ENCODE measurements around the gene CEP128. TPM values are rescaled to one million over a fixed set of nuclear protein-coding genes. Genes with fewer than 3 reads are reported as not detected.

The CEP128 gene
- polyA plus RNA-seq, 1 donor, result 2.4 TPM

DNA sequence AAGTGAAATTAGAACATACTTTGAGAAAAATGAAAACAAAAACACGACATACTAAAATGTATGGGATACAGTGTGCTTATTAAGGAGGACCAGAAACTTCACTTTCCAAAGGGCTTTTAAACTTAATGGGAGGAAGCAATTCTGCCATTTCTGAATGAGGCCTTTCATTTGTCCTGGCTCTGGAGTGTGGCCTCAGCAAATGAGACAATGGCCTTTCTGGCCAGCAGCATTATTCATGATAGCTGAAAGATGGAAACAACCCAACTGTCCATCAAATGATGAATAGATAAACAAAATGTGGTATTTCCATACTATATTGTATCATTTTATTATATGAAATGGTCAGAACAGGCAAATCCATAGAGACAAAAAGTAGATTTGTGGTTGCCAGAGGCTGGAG is 338.6 kb downstream of the CEP128 start:
- Histone ChIP-seq H3K27ac (ENCODE audit: low read length) (no peak overlapping the region), H3K36me3 (ENCODE audit: control insufficient read depth, insufficient read depth, low read length) (no peaks in the 10 kb centered on the region), H3K4me1 (ENCODE audit: control insufficient read depth, insufficient read depth, low read length) (no peaks in the 10 kb centered on the region), H3K27me3 (ENCODE audit: control insufficient read depth, insufficient read depth, low read length) (no peaks in the 10 kb centered on the region), H3K4me3 (ENCODE audit: low read length) (no peak overlapping the region), H3K9me3 (ENCODE audit: control insufficient read depth, low read depth, low read length) (no peaks in the 10 kb centered on the region)
- no peak for DNase-seq
- WGBS (ENCODE audit: insufficient coverage, low lambda C conversion rate), result no CpG with 5 or more reads among the region's 1 CpG

GRCh38 chr14:80587096-80587724 is 354.3 kb downstream of the CEP128 start:
- Histone ChIP-seq H3K4me1 (ENCODE audit: control insufficient read depth, insufficient read depth, low read length) (no peaks in the 10 kb centered on the region), H3K4me3 (ENCODE audit: low read length) (no peak overlapping the region), H3K36me3 (ENCODE audit: control insufficient read depth, insufficient read depth, low read length) (no peaks in the 10 kb centered on the region), H3K27me3 (ENCODE audit: control insufficient read depth, insufficient read depth, low read length) (no peaks in the 10 kb centered on the region), H3K27ac (ENCODE audit: low read length) (no peak overlapping the region), H3K9me3 (ENCODE audit: control insufficient read depth, low read depth, low read length) (no peaks in the 10 kb centered on the region)
- WGBS (ENCODE audit: insufficient coverage, low lambda C conversion rate), result 83% methylated on average over 2 of the region's 3 CpGs
- peak; percentile 9 to 21 for DNase-seq

GRCh38 chr14:80586131-80586530 is 355.4 kb downstream of the CEP128 start:
- WGBS (ENCODE audit: insufficient coverage, low lambda C conversion rate), result no CpG with 5 or more reads among the region's 1 CpG

DNA sequence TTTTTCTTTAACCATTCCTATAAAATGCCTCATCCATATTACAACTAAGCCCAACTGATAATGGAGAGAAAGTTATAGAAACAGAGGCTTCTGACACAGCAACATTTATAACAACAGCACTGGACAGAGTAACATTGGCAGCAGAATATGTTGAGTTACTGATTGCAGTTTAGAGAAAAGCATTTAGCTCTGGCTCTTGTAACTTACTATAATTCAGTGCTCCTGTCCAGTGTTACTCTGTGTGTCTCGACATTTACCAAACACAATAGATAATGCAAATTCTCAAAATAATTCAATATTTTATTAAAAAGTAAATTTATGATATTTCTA is 356.1 kb downstream of the CEP128 start:
- no peaks in the 10 kb centered on the region for H3K36me3 ChIP-seq (ENCODE audit: control insufficient read depth, insufficient read depth, low read length)
- whole genome bisulfite sequencing (ENCODE audit: insufficient coverage, low lambda C conversion rate), result 80% methylated on average over 1 of the region's 1 CpG
- no peaks in the 10 kb centered on the region for H3K9me3 ChIP-seq (ENCODE audit: control insufficient read depth, low read depth, low read length)
- DNase-seq, result no peak
- no peak overlapping the region for H3K4me3 ChIP-seq (ENCODE audit: low read length)
- H3K27me3 ChIP-seq (ENCODE audit: control insufficient read depth, insufficient read depth, low read length), result no peaks in the 10 kb centered on the region
- no peak overlapping the region for H3K27ac ChIP-seq (ENCODE audit: low read length)
- H3K4me1 ChIP-seq (ENCODE audit: control insufficient read depth, insufficient read depth, low read length), result no peaks in the 10 kb centered on the region

More at GRCh38 chr14:80586131-80586530, 355.4 kb downstream of the CEP128 start:
- H3K27ac ChIP-seq (ENCODE audit: low read length), result no peak overlapping the region
- H3K9me3 ChIP-seq (ENCODE audit: control insufficient read depth, low read depth, low read length), result no peaks in the 10 kb centered on the region
- H3K27me3 ChIP-seq (ENCODE audit: control insufficient read depth, insufficient read depth, low read length), result no peaks in the 10 kb centered on the region
- H3K36me3 ChIP-seq (ENCODE audit: control insufficient read depth, insufficient read depth, low read length), result no peaks in the 10 kb centered on the region
- H3K4me3 ChIP-seq (ENCODE audit: low read length), result no peak overlapping the region
- no peaks in the 10 kb centered on the region for H3K4me1 ChIP-seq (ENCODE audit: control insufficient read depth, insufficient read depth, low read length)
- no peak for DNase-seq

DNA sequence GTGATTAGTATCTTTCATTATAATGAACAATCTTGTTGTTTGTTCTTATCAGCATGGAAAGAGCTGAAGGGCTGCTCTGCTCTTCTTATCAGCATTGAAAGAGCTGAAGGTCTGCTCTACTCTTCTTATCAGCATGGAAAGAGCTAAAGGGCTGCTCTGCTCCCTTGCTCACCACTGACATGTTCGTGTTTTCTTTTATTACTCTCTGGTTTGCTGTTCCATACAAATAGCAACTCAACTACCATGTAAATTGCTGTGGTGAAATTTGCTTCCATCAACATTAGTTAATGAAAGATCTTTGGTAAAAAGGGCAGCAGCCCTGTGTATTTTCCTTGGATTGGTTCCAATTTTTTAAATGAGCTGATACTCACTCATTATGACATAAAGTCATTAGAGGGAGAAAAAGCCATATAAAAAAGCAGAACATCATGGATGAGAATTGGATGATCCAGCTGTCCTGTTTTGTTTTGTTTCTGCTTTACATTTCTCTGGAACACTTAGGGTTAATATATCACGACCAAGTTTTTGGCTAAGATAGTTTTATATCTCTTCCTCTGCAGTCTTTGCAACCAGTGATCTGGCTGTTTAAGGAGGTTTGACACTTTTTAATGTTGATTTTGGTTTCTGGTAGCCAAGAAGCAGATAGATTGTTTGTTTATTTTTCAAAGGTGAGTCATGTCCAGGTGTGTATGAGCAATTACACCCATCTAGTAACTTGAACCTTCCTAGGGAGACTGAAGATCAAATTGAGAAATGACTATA is 356.6 kb downstream of the CEP128 start:
- Histone ChIP-seq H3K4me1 (ENCODE audit: control insufficient read depth, insufficient read depth, low read length) (no peaks in the 10 kb centered on the region), H3K4me3 (ENCODE audit: low read length) (no peak overlapping the region), H3K27ac (ENCODE audit: low read length) (peak overlapping the region; percentile 49), H3K36me3 (ENCODE audit: control insufficient read depth, insufficient read depth, low read length) (no peaks in the 10 kb centered on the region), H3K27me3 (ENCODE audit: control insufficient read depth, insufficient read depth, low read length) (no peaks in the 10 kb centered on the region), H3K9me3 (ENCODE audit: control insufficient read depth, low read depth, low read length) (no peaks in the 10 kb centered on the region)
- peak; percentile 15 to 57 for DNase-seq
- no CpG with 5 or more reads among the region's 2 CpGs for WGBS (ENCODE audit: insufficient coverage, low lambda C conversion rate)

DNA sequence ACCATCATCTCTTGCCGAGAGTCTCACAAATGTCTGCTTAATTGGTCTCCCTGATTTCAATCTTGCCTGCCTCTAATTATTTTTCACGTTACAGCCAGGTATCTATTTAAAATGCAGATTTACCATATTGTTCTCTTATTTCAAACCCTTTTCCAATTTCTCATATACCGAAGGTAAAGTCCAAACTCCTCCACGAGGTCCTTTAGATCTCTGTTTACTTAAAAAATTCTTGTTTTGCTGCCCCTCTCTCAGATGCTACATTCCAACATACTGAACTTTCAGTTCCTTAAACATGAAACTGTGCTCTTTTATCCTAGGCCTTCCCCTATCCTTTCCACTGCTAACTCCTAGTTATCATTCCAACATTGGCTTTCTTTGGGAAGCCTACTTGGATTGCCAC is 363.9 kb downstream of the CEP128 start:
- WGBS (ENCODE audit: insufficient coverage, low lambda C conversion rate), result 65% methylated on average over 4 of the region's 4 CpGs
- no peak overlapping the region for H3K27ac ChIP-seq (ENCODE audit: low read length)
- H3K36me3 ChIP-seq (ENCODE audit: control insufficient read depth, insufficient read depth, low read length), result no peaks in the 10 kb centered on the region
- H3K27me3 ChIP-seq (ENCODE audit: control insufficient read depth, insufficient read depth, low read length), result no peaks in the 10 kb centered on the region
- H3K4me1 ChIP-seq (ENCODE audit: control insufficient read depth, insufficient read depth, low read length), result no peaks in the 10 kb centered on the region
- H3K9me3 ChIP-seq (ENCODE audit: control insufficient read depth, low read depth, low read length), result no peaks in the 10 kb centered on the region
- no peak for DNase-seq
- H3K4me3 ChIP-seq (ENCODE audit: low read length), result no peak overlapping the region

DNA sequence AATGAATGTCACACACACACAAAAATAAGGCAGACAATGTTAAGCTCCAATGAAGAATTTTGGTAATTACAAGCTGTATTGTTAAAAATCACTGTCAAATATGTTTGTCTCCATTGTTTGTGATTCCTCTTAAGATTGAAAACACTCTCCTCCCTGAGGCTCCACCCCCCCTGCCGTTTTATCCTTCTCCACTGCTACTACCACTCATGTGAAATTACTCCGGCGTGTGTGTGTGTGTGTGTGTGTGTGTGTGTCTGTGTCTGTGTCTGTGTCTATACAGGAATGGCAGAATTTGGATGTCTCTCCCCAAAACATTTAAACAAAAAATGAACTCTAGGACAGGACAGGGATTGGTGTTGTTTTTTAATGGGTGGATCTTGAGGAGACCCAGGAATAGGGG is 365.1 kb downstream of the CEP128 start:
- Histone ChIP-seq H3K4me3 (ENCODE audit: low read length) (no peak overlapping the region), H3K27ac (ENCODE audit: low read length) (no peak overlapping the region), H3K4me1 (ENCODE audit: control insufficient read depth, insufficient read depth, low read length) (no peaks in the 10 kb centered on the region), H3K36me3 (ENCODE audit: control insufficient read depth, insufficient read depth, low read length) (no peaks in the 10 kb centered on the region), H3K9me3 (ENCODE audit: control insufficient read depth, low read depth, low read length) (no peaks in the 10 kb centered on the region), H3K27me3 (ENCODE audit: control insufficient read depth, insufficient read depth, low read length) (no peaks in the 10 kb centered on the region)
- no peak for DNase-seq
- WGBS (ENCODE audit: insufficient coverage, low lambda C conversion rate), result 90% methylated on average over 2 of the region's 3 CpGs

- Histone ChIP-seq H3K27me3 (ENCODE audit: control insufficient read depth, insufficient read depth, low read length) (no peaks in the 10 kb centered on the region), H3K36me3 (ENCODE audit: control insufficient read depth, insufficient read depth, low read length) (no peaks in the 10 kb centered on the region), H3K4me1 (ENCODE audit: control insufficient read depth, insufficient read depth, low read length) (no peaks in the 10 kb centered on the region), H3K27ac (ENCODE audit: low read length) (no peak overlapping the region), H3K4me3 (ENCODE audit: low read length) (no peak overlapping the region), H3K9me3 (ENCODE audit: control insufficient read depth, low read depth, low read length) (no peaks in the 10 kb centered on the region)
- no peak for DNase-seq
- 100% methylated on average over 2 of the region's 2 CpGs for WGBS (ENCODE audit: insufficient coverage, low lambda C conversion rate)
Measured at GRCh38 chr14:80575763-80576162, 365.8 kb downstream of the CEP128 start.

DNA sequence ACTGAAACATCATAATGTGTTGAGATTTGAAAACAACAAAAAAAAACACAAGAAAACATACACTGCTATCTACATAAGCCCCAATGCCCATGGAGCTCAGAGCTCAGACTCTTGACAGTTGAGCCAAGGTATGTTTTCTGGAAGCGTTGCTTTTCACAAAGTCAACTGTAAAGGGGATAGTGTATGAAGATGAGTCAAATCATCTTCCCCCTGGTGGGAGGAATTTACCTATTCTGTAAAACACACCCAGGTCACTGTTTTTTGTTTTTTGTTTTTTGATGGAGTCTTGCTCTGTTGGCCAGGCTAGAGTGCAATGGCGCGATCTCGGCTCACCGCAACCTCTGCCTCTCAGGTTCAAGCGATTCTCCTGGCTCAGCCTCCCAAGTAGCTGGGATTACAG is 368.9 kb downstream of the CEP128 start:
- H3K9me3 ChIP-seq (ENCODE audit: control insufficient read depth, low read depth, low read length), result no peaks in the 10 kb centered on the region
- peaks cover 4% of the 10 kb centered on the region for H3K4me1 ChIP-seq (ENCODE audit: control insufficient read depth, insufficient read depth, low read length)
- WGBS (ENCODE audit: insufficient coverage, low lambda C conversion rate), result no CpG with 5 or more reads among the region's 6 CpGs
- H3K36me3 ChIP-seq (ENCODE audit: control insufficient read depth, insufficient read depth, low read length), result no peaks in the 10 kb centered on the region
- DNase-seq, result no peak
- H3K27ac ChIP-seq (ENCODE audit: low read length), result no peak overlapping the region
- H3K4me3 ChIP-seq (ENCODE audit: low read length), result no peak overlapping the region
- no peaks in the 10 kb centered on the region for H3K27me3 ChIP-seq (ENCODE audit: control insufficient read depth, insufficient read depth, low read length)

DNA sequence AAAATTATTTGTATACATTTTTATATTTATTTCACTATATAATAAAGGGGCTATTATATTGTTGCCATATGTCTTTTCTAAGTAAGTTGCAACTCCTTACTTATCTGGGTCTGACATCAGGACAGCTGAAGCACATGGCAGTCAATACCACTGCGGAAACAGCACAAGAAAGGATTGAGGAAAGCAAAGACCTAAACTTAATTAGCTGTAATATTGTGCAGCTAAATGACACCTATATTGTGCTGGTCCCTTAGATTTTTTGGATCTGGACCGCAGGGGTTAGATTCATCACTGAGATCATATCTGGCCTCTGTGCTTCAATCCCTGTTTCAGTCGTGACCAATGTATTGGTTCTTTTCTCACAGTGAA is 370.6 kb downstream of the CEP128 start:
- Histone ChIP-seq H3K27ac (ENCODE audit: low read length) (no peak overlapping the region), H3K36me3 (ENCODE audit: control insufficient read depth, insufficient read depth, low read length) (no peaks in the 10 kb centered on the region), H3K4me3 (ENCODE audit: low read length) (no peak overlapping the region), H3K27me3 (ENCODE audit: control insufficient read depth, insufficient read depth, low read length) (no peaks in the 10 kb centered on the region), H3K9me3 (ENCODE audit: control insufficient read depth, low read depth, low read length) (no peaks in the 10 kb centered on the region), H3K4me1 (ENCODE audit: control insufficient read depth, insufficient read depth, low read length) (peaks cover 4% of the 10 kb centered on the region)
- no CpG with 5 or more reads among the region's 3 CpGs for WGBS (ENCODE audit: insufficient coverage, low lambda C conversion rate)
- DNase-seq, result no peak
